Left lobe of liver (tissue), 2 donors: ENCODE results near the gene AGRP. TPM values are rescaled to one million over a fixed set of nuclear protein-coding genes. Genes with fewer than 3 reads are reported as not detected.
A peak's percentile ranks its signal among the peaks of the same experiment; 100 is the strongest.
"Not testable (repeated sequence)": the region's sequence is repeated elsewhere in the genome, so short reads cannot be mapped to it uniquely, and the experiment has no call there.

ENCODE experiments used
- ATAC-seq: fragments of 200-7000 bp; cut with Tn5 transposase; one replicate; pipeline ENCODE4 v1.9.1; 2020; ENCODE audit warnings: mild to moderate bottlenecking, moderate library complexity
- DNase-seq: peaks from one replicate; pipeline ENCODE4 v3.0.0-alpha.2; 2020; ENCODE audit warnings: low spot score
- total RNA-seq: library from RNA; stranded (reverse); gene quantifications from one replicate; pipeline ENCODE4 v1.2.1, GENCODE V29; 2021
- donor health status: DM: no; HTN: no; CAD: no; lungs with moderate emphysema.
- donor health status: DM: no; HTN: yes; CAD: no.

Gene AGRP, protein sequence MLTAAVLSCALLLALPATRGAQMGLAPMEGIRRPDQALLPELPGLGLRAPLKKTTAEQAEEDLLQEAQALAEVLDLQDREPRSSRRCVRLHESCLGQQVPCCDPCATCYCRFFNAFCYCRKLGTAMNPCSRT
- not detected for total RNA-seq

DNA sequence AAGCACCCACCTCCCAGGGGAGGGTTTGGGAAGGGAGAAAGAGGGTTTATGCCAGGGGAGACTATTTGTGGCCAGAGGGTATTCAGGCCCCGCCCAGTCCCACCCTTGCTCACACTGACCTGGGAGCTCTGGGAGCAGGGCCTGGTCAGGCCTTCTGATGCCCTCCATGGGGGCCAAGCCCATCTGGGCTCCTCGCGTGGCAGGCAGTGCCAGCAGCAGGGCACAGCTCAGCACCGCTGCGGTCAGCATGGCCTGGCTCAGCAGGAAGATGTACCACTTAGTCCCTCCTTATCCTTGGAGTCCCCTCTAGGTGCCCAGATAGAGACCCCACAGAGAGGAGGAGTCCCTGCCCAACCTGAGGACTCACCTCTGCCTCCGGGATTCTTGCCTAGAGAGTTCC is at the start of gene AGRP:
AGRP (minus strand) TSS at position 398 of the 400 bp plus-strand sequence; CDS start at position 249, 149 bp downstream.
- DNase-seq (no peak), ATAC-seq (no peak)

DNA sequence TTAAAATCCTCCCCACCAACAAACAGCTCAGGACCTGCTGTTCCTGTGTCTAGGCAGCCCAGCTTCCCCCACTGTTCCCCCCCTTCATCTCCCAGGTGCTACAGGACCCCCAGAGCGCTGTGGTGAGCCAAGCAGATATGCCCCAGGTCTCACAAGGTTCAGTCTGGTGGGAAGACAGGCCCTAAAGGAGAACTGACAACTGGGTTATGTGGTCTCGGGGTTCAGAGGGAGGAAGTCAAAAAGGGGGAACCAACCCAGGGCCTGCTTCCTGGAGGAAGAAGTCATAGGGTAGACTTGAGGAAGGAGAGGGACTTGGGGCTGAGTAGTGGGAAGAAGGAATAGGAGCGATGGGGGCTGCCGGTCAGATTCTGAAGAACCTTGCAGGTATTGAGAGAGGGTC is 47.9 kb upstream of the AGRP start:
- no peak for ATAC-seq
- no peak for DNase-seq

DNA sequence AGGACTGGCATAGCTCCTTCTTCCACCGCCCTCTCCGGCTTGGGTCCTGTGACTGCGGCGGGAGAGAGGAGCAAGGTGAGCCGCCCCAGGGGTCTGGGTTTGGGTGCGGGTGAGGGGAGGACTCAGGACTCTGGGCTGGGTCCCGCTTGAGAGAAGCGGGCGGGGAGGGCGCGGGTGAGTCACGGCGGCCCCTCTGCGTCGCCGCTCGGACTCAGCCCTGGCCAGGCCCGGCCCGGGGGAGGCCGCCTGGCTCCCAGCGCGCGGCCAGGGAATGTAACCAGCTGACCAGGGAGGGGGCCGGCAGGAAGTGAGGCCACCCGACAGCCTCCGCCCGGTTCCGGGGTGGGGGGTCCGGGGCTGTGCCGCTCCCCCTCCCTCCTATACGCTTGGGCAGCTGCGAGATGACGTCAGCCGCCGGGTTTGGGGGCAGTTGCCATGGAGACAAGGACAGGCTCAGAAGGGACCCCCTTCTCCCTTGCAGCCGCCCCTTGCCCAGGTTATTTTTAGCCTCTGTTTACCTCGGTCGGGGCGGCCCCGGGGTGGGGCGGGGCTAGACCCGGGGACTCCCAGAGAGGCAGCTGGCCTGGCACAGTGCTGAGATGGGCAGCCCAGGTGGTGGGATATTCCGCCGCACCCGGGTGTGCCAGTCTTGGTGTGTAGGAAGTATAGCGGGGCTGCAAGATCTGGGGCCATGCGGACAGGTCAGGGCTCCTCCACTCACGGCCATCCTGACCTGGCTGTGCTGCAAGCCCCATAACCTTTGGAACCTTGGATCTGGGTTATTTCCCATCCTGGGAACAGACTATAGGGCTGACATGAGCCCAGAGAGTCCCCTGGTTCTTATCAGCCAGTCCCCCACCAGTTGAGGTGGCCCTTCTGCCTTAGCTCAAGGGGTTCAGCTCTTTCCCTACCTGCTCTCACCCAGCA is 46.9 kb upstream of the AGRP start:
- DNase-seq (peak; percentile 67), ATAC-seq (peak; percentile 41)

DNA sequence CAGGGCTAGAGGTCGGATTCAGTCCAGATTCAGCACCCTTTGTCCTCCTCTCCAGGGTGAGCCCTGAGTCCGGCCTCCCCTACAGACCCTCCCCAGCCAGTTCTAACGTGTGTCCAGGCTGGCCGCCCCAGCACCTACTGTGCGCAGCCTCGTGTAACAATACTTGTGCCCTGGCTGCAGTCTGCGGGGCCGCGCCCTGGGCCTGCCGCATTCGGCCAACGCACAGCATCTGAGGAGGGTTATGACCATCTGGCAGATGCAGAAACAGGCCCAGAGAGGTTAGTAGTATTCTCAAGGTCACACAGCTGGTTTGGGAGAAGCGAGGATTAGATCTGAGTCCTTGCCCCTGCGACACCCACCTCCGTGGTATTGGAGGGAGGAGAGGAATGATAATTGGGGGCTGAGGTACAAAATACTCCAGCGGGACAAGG is 46.2 kb upstream of the AGRP start:
- ATAC-seq (peak; percentile 4), DNase-seq (no peak)

DNA sequence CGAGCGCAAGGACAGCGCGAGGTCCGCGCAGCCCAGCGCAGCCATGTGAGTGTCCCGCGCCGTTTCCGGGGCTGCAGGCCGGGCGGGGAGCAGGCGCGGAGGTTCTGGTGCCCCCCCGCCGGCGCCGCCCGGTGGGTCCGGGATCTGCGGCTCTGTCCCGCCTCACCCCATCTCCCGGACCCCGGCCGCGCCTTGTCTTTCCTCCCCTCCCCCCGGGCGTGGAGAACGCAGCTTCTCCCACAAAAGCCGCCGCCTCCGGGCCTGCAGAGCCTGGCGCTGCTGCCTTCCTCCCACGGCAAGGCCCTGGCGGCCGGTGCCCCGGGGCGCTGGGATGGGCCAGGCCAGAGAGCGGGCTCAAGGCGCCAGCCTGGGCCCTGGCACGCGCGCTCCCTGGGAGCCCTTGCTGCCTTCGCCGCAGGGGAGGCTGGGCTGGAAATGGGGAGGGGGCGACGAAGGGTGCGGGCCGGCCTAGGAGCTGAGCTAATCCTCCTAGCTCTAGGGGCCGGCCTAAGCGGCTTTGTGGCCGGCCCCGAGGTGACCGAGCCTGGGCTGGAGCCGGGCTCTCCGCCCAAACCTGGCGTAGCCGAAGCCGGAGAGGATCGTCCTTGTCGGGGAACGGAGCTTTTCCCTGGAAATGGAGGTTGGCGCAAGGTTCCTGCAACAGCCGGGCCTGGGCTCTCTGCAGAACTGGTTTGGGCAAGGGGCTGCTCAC is 45.7 kb upstream of the AGRP start:
- peak; percentile 43 for ATAC-seq
- DNase-seq, result no peak

DNA sequence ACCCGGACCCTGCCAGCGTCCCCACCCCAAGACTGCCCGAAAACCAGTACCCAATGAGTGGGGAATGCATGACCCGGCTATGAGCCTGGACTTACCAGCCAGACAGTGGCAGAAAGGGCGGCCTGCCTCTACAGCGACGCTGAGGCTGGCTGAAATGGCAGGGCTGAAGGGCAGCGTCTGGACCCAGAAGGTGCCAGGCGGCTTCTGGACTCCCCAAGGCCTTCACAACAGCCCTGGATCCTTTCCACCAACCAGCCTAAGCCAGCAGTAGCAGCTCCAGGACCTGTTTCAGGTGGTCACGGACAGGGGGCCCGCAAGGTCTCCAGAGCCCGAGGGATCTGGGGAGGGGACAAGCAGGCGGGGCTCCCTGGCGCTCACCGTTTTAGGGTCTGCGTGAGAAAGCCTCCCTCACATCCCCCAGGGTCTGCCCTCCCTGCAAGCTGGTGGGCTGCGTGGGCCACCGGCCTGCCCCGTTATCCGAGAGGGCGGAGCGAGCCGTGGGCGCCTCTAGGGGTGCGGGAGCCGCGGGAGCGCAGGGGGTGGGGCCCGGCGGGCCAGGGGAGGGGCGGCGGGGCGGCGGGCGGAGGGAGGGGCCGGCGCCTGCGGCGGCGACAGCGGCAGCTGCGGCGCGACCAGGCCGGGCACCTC is 45.0 kb upstream of the AGRP start, which contains the start of gene RIPOR1:
RIPOR1 (plus strand) TSS at position 608 of the 648 bp plus-strand sequence. CDS start 9,618 bp downstream, outside the sequence.
- ATAC-seq (peak; percentile 75), DNase-seq (peak; percentile 79)

DNA sequence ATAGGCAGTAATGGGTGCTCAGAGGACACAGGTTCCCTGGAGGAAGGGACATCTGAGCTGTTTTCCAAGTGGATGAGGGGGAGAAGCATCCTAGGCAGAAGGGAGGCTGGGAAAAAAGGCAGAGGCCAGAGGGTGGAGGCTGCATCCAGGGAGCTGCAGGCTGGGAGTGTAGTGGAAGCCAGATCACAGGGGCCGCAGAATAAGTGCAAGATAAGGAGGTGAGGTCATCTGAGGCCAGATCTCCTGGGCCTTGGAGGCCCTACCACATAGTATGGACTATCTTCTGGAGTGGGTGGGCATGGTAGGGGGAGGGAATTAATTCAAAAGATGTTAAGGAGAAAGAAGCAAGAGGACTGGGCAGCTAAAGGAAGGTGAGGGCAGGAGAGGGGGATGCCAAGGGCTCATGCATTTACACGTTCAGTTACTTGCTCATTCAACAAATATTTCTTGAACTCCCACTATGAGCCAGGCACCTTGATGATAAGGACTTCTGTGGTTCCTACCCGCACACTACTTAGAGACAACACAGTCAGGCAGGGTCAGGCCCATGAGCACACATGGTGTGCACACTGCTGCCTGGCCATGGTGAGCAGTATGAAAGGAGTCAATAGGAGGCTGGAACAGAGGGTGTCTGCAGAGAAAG is 42.9 kb upstream of the AGRP start:
- DNase-seq (no peak), ATAC-seq (no peak)

DNA sequence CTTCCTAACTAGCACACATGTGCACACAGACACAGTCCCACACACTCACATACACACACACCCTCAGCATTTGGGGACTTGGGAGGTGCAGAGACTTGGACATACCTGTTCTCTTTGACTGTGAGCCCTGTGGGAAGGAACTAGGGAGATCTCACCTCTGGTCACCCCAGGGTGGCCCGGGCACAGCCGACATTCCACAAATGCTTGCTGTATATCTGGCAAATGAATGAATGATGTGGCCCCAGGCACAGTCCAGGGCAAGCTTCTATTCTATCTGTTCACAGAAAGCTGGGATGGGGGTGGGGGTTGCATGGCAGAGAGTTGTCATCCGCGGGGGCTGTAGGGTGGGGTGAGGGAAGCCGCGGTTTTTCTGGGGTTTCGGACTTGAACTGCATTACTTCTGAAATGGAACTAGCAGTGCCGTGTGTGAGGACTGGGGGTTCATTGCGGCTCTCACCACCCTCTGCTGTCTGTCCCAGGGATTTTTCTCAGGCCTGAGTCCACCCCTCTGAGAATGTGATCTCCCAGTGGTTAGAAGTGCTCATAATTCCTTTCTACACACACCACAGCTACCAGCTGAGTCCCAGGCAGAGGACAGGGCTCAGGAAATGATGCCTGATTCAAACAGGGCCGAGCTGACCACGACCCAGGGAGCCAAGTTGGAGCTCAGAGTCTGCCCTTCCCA is 42.0 kb upstream of the AGRP start:
- ATAC-seq (no peak), DNase-seq (no peak)

DNA sequence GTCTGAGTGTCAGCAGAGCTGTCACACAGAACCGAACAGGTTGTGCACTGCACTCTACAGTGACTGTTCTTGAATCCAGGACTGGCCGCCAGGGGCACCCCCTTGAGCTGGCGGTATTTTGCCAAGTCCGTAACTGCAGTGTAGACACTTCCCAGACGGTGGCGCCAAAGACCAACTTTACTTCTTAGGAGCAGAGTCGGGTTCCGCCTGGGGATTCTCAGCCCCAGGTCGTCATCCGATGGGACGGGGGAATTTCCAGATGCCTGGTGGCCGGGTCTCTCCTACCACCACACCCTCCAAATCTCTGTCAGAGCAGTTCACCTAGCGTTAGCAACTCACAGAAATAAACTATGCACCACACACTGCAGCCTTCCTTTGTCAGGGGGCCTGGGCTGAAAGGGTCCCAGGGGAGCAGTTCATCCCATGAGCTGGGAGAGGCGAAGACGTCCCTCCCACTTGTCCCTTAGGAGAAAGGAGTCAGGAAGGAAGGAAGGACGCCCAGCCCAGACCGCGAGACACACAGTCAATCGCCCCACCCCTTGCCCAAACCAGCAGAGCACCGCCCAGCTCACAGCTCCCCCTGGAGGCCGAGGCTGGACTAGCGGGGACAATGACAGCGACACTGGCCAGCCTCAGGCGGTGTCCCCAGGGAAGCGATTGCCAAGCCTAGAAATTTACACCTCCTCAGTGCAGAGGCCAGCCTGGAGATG is 37.9 kb upstream of the AGRP start:
- DNase-seq (peak; percentile 94), ATAC-seq (peak; percentile 96)

DNA sequence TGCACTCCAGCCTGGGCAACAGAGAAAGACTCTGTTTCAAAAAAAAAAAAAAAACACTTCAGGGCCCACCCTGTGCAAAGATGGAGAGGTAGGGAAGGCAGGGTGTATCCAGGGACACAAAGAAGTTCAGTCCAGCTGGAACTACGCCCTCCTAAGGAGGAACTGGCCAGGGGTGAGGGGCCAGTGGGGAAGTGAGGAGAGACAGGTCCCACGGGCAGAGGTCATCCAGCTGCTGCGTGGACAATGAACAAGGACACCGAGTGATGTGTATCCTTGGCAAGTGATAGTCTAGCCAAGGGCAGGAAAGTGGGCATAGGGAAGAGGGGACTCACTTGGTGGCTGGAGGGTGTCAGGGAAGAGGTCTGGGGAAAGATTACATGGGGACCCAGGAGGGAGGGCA is 35.9 kb upstream of the AGRP start:
- DNase-seq (no peak), ATAC-seq (no peak)

DNA sequence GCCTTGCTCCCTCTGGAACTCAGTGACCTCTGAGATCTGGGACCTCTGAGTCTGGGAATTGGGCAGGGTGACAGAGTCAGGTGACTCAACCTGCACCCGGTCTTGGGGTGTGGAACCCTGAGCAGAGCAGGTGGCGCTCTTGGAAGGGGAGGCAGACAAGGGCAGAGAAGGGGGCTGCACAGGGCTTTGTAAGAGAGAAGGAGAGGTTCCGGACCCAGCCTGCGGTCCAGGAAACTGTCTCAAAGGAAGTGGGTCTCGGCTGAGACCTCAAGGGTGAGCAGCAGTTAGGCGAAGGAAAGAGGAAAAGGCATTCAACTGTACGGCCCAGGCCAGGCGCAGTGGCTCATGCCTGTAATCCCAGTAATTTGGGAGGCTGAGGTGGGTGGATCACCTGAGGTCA is 35.3 kb upstream of the AGRP start:
- DNase-seq (no peak), ATAC-seq (no peak)

DNA sequence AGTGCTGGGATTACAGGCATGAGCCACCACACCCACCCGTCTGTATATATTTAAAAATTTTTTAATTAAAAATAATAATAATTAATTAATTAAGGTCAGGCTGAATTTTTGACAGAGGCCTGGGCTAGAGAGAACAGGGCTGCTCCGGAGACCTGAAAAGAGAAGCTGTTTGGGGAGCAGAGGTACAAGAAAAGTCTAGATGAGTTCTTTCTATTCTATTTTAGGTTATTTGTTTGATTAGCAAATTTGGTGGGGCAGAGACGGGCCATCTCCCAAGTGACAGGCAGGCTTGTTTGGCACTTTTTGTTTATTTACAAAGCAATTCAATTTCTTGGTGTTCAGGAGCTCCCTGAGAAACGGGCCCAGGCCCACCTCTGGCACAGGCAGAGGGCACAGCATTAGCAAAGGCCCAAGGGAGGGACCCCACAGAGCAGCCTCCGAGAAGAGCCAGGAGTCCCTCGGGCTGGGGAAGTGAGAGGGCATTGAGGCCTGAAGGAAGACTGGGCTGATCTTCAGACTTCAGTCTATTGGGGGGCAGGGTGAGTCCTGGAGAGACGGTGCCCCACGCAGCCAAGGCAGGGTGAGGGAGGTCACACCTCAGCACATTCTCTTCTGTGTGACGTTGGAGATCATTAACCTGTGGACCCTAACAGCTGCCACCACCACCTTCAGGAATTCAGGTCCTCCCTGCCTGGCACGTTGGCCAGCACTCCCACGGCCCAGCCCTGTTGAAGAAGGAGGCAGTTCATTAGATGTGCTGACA is 34.5 kb upstream of the AGRP start:
- DNase-seq (no peak), ATAC-seq (no peak)

DNA sequence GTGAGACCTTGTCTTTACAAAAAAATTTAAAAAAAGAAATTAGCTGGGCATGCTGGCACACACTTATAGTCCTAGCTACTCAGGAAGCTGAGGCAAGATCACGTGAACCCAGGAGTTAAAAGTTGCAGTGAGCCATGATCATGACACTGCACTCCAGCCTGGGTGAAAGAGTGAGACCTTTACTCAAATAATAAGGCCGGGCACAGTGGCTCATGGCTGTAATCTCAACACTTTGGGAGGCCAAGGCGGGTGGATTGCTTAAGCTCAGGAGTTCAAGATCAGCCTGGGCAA is 33.8 kb upstream of the AGRP start:
- DNase-seq (no peak), ATAC-seq (no peak)

DNA sequence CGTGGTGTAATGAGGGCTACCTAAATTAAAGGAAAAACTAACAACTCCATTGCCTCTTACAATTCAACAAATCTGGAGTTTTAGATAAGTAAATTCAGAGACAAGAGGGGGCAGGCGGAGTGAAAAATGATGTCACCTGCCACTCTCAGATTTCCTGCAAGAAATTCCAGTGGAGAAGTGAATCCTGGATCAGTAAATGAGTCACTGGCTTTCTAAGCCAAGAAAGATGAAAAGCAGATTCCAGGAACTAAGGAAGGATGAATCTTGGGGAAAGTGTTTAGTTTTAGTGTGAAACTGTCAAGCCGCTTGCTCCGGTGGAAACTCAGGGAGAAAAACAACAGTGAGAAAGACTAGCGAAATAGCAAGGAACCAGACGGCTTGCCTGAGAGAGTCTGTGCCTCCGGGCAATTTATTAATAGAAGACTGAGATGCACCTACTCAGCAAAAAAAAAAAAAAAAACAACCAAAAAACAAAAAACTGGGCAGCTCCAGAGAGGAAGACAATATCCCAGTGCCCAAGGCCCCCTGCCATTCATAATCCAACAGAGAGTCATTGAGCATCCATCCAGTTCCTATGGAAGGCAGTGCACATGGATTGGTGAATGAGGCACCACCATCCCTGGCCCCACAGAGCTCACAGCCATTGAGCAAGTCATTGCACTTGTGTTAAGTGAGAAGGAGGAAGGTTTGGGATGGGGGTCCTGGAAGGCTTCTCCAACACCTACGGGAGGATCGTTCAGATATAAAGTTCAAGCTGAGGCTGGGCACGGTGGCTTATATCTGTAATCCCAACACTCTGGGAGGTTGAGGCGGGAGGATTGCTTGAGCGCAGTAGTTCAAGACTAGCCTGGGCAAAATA is 33.2 kb upstream of the AGRP start:
- DNase-seq (no peak), ATAC-seq (no peak)

DNA sequence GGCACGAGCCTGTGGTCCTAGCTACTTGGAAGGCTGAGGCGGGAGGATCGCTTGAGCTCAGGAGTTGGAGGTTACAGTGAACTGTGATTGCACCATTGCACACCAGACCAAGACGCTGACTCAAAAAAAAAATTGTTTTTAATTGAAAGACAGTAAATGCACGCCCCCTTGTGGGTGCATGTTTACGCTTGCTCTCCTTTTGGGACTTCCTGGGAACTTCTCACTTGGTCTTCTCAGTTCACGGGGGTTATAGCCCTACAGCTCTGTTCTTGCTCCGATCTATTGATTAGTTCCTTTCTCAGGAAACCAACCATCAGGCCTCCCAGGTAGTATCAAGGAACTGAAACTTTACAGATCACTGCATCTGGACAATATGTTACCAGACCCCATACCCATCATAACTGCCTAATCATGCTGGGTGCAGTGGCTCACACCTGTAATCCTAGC is 31.1 kb upstream of the AGRP start:
- DNase-seq (peak; percentile 71), ATAC-seq (peak; percentile 93)

DNA sequence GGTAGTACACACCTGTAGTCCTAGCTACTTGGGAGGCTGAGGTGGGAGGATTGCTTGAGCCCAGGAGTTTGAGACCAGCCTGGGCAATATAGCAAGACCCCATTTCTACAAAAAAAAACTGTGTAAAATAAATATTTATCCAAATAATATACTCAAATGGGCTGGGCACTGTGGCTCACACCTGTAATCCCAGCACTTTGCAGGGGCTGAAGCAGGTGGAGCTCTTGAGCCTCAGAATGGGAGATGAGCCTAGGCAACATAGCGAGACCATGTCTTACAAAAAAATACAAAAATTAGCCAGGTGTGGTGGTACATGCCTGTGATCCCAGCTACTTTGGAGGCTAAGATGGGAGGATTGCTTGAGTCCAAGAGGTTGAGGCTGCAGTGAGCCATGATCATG is 30.5 kb upstream of the AGRP start:
- ATAC-seq, DNase-seq: not testable (repeated sequence)

DNA sequence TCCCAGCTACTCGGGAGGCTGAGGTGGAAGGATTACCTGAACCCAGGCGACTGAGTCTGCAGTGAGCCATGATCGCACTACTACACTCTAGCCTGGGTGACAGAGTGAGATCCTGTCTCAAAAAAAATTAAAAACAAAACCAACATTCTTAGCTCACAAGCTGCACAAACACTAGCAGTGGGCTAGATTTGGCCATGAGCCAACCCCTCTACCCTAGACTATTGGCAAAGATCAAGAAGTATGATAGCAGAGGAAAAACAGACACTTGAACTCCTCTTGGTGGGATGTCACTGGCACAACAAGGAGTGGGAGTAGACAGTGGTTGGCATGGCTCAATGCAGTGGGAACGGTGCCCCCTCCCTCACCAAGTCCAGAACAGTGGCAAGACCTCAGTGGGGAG is 25.7 kb upstream of the AGRP start:
- ATAC-seq (no peak), DNase-seq (no peak)

DNA sequence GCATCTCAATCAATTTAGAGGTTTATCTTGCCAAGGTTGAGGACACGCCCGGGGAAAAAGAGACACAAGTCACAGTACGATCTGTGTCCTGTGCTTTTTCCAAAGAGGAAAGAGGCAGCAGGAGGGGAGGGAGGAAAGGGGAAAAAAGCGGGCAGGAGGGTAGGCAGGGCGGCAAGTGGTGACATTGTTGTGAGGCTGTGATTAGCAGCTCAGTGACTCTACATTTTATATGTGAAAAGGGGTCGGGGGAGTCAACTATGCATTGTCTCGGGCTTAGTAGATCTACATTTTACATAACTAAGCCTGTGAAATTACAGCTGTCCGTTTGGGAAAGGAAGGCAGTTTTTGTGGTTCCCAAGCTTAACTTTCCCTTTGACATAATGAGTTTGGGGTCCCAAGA is 23.1 kb upstream of the AGRP start:
- ATAC-seq, result no peak
- DNase-seq, result no peak
